Lower lobe of right lung (tissue), 2 donors: ENCODE data around the gene DUSP22. TPM values are rescaled to one million over a fixed set of nuclear protein-coding genes. Genes with fewer than 3 reads are reported as not detected.

Experiments
- ATAC-seq, 2 donors: fragments of 200-7000 bp; cut with Tn5 transposase; one replicate each; pipeline ENCODE4 v1.9.1; 2020 to 2022; ENCODE audit warnings: mild to moderate bottlenecking in 2 of 2, moderate library complexity in 2 of 2
- DNase-seq: peaks from one replicate; pipeline ENCODE4 v3.0.0-alpha.2; 2020
- H3K27ac ChIP-seq: fragments of 200-600 bp; one replicate; pipeline ENCODE4 v1.8.0; 2022
- H3K27me3 ChIP-seq: fragments of 200-600 bp; one replicate; pipeline ENCODE4 v1.8.0; 2022; ENCODE audit warnings: low read depth
- H3K36me3 ChIP-seq: fragments of 200-600 bp; one replicate; pipeline ENCODE4 v1.8.0; 2022; ENCODE audit warnings: mild to moderate bottlenecking
- H3K4me1 ChIP-seq: fragments of 200-600 bp; one replicate; pipeline ENCODE4 v1.8.0; 2022
- H3K4me3 ChIP-seq: fragments of 200-600 bp; one replicate; pipeline ENCODE4 v1.8.0; 2022; ENCODE audit warnings: mild to moderate bottlenecking
- H3K9me3 ChIP-seq: fragments of 200-600 bp; one replicate; pipeline ENCODE4 v1.8.0; 2022
- CTCF ChIP-seq: fragments of 200-600 bp; IDR thresholded peaks from one replicate; pipeline ENCODE4 v1.8.0; 2022; ENCODE audit warnings: antibody characterized with exemption, mild to moderate bottlenecking
- intact Hi-C: fragments of 100-400 bp; cut with DNase I; formaldehyde crosslinking; loops from one replicate; pipeline ENCODE4 v1.11.0; 2022
- total RNA-seq: library from RNA; stranded (reverse); fragmentation: NEBNext Ultra II Directional; extraction: Animal tissue kit (Norgen Biotek cat#: 25700); gene quantifications from one replicate; pipeline ENCODE4 v1.2.1, GENCODE V29; 2021
- donor health status: DM: no; HTN: yes; CAD: no; lungs with severe emphysema.

The DUSP22 gene
- total RNA-seq, 1 donor from 2014 or later, result 66.4 TPM

DNA sequence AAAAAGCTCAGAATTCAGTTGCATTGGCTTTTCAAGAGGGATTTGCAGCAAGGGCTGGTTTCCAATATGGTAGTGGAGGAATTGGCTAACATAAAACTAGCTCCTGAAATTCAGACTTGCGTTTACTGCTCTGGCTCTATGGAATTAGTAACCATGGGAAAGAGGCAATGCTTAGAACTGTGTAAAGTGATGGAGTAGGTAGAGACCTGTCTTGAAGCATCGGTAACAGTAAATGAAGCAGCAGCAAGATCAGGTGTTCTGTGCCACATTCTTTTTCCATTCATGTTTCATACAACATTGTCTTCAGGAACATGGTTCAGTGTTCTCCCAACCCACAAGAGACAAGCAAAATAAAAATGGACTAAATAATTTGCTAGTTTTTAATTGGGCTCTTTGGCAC is 105.8 kb downstream of the DUSP22 start:
- Histone ChIP-seq H3K27ac (no peak overlapping the region), H3K27me3 (peaks cover 30% of the 10 kb centered on the region), H3K4me1 (peaks cover 12% of the 10 kb centered on the region), H3K9me3 (no peaks in the 10 kb centered on the region), H3K4me3 (no peak overlapping the region), H3K36me3 (no peaks in the 10 kb centered on the region)
- intact Hi-C loops, result no loop called here
- no peak for ATAC-seq
- no peak for DNase-seq
- no peak for TF ChIP-seq CTCF

GRCh38 chr6:398558-399078 is 106.3 kb downstream of the DUSP22 start:
- H3K27me3 ChIP-seq, result peaks cover 25% of the 10 kb centered on the region
- H3K27ac ChIP-seq, result no peak overlapping the region
- DNase-seq (no peak), ATAC-seq (no peak)
- peaks cover 6% of the 10 kb centered on the region for H3K4me1 ChIP-seq
- no peaks in the 10 kb centered on the region for H3K36me3 ChIP-seq
- no peak for TF ChIP-seq CTCF
- no peak overlapping the region for H3K4me3 ChIP-seq
- intact Hi-C loops, result no loop called here
- H3K9me3 ChIP-seq, result no peaks in the 10 kb centered on the region

- H3K27me3 ChIP-seq, result peaks cover 11% of the 10 kb centered on the region
- TF ChIP-seq CTCF, result no peak
- no peak overlapping the region for H3K27ac ChIP-seq
- no peak for DNase-seq
- ATAC-seq, result no peak
- intact Hi-C loops, result no loop called here
- peaks cover 5% of the 10 kb centered on the region for H3K4me1 ChIP-seq
- H3K9me3 ChIP-seq, result no peaks in the 10 kb centered on the region
- H3K4me3 ChIP-seq, result no peak overlapping the region
- H3K36me3 ChIP-seq, result no peaks in the 10 kb centered on the region
Measured at GRCh38 chr6:399785-400534, 107.7 kb downstream of the DUSP22 start.

GRCh38 chr6:400815-401214 is 108.5 kb downstream of the DUSP22 start:
- Histone ChIP-seq H3K4me3 (no peak overlapping the region), H3K27ac (no peak overlapping the region), H3K4me1 (peaks cover 5% of the 10 kb centered on the region), H3K9me3 (no peaks in the 10 kb centered on the region), H3K36me3 (no peaks in the 10 kb centered on the region), H3K27me3 (peaks cover 5% of the 10 kb centered on the region)
- intact Hi-C loops, result no loop called here
- DNase-seq (no peak), ATAC-seq (no peak)
- TF ChIP-seq CTCF, result no peak

Other genes starting within 250 kb of the DUSP22 start
- 6.0 TPM for gene IRF4, start 99.3 kb downstream of the DUSP22 start, total RNA-seq